HG03575 (cell line): ENCODE measurements around the gene FMN2.

Experiments
- ATAC-seq: cut with Tn5 transposase; IDR thresholded peaks from one replicate; pipeline ENCODE4 v1.9.1; 2021; ENCODE audit not compliant: unreplicated experiment, insufficient number of reproducible peaks, low FRiP score; ENCODE audit errors: extremely low read depth

Gene FMN2

GRCh38 chr1:240435996-240436566 lies 344.4 kb downstream of the FMN2 start:
- no peak for ATAC-seq

- ATAC-seq: no peak
Observed at GRCh38 chr1:240441669-240442068, 350.0 kb downstream of the FMN2 start.

GRCh38 chr1:240445369-240445768 lies 353.7 kb downstream of the FMN2 start:
- no peak for ATAC-seq

- no peak for ATAC-seq
Observed at GRCh38 chr1:240455228-240455821, 363.6 kb downstream of the FMN2 start.

DNA sequence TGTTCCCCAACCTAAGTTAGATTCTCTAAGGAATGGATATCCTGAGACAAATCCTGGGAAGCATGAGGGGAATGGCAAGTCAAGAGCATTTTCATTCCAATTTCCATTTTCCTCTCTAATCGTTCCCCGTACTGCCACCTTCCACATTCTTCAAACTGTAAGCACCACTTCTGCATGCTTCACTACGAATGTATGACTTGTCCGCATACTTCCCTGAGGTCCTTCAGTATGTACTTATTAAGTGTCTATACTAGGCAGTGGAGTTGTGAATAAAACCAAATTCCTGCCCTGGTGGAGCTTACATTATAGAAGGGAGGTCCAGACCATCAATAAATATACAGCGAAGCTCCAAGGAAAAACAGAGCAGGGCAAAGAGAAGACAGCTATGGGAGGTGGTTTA lies 365.5 kb downstream of the FMN2 start:
- ATAC-seq: no peak

DNA sequence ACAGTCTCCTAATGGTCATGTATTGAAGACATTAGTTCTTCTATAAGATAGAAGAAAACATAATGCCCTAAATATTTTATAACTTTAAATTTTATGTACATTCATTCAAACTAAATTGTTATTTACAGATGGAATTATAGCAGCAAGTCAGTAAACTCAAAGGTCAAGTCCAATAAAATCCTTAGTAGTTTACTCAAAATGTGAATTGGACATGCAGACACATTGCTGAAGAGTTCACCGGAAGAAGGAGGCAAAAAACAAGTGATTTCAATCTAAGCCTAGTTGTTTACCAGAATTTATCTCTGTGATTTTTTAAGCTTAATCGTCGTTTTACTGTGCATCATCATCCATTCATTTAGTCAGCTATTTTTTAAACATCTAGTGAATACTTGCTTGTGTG lies 370.6 kb downstream of the FMN2 start:
- no peak for ATAC-seq

DNA sequence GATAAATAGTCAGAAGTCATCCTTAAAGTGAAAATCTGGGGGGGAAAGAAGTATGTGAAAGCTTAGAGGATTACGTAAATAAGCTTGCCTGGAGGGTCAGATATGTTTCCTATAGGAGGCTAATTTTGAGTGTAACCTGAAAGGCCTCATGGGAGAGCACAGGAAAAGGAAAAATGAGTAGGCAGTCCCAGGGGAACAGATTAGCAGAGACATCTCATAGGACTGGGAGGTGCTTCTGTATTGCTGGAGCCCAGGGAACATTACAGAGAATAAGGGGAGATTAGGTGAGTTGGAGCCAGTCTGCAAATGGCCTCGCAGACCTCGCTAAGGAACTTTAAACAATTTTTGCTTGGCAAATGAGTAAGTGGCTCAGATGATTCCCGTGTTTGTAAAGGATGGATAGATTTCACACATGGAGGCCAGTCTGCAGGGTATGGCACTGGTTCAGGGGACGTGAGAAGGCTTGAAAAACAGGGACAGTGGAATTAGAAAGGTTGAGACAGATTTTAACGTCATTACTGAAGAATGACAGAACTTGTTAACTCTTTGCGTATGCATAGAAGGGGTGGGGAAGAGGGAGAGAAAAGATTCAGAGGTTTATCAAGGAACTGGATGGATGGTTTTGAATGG lies 371.2 kb downstream of the FMN2 start:
- no peak for ATAC-seq

DNA sequence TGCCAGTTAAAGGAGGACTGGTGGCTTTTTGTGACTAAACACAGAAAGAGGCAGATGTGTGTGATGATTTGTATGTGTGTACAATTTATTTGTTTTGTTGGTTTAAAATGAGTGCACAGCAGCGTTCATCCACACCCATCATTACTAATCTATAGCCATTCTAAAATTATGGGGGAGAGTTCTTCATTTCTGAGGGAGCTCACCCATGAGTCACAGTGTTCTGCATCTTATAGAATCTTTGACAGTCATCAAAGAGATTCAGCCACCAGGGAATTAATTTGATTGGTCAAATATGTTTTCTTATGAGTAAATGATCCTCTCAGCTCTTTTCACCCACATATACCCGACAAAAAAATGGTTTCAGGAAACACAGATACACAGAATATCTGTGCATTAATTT lies 372.4 kb downstream of the FMN2 start:
- ATAC-seq: no peak

DNA sequence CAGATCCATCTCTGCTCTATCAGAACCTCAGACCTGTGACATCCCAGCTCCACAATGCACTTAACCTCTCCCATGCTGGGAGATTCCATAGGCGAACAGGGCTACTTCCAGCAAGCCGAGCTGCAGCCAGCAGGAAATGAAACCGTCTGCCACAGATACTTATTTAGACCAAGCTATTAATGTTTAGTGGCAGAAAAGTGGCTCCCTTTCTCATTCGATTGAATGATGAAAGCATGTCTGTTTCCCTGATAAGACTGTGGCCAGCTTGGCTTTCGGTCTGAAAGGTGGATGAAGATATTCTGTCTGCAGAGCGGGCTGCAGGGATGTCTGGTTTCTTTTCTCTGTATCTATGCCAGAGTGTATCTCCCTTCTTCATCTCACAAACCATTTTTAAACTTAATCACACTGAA lies 373.9 kb downstream of the FMN2 start:
- no peak for ATAC-seq

GRCh38 chr1:240466509-240466908 lies 374.8 kb downstream of the FMN2 start:
- no peak for ATAC-seq

- no peak for ATAC-seq
Observed at GRCh38 chr1:240467895-240468294, 376.2 kb downstream of the FMN2 start.

- no peak for ATAC-seq
Observed at GRCh38 chr1:240468656-240469055, 377.0 kb downstream of the FMN2 start.

GRCh38 chr1:240474133-240474614 lies 382.5 kb downstream of the FMN2 start:
- no peak for ATAC-seq

- ATAC-seq: no peak
Observed at GRCh38 chr1:240475832-240476231, 384.1 kb downstream of the FMN2 start.

- ATAC-seq: no peak
Observed at GRCh38 chr1:240478536-240478935, 386.9 kb downstream of the FMN2 start.

DNA sequence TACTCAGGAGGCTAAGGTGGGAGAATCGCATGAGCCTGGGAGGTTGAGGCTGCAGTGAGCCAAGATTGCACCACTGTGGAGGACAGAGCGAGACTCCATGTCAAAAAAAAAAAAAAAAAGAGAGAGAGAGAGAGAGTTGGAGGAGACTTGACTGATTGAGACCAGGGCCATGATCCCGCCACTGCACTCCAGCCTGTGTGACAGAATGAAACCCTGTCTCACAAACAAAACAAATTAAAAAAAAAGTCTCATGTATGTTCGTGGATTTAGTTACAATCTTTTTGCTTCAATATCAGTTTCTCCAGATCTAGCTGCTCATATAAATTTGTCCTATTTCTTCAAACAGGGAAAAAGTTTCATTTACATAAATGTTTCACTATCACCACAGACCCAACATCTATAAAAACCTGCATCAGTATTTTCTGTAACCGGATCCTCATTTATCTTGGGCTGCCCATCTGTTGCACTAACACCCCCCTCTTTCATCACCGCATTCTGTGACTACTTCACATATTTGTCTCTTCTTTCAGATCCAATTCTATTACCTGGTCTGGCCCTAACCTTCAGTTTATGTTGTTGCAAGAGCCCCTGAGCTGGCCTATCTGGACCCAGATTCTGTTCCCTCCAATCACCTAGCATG lies 393.2 kb downstream of the FMN2 start:
- no peak for ATAC-seq

- no peak for ATAC-seq
Observed at GRCh38 chr1:240486611-240487010, 394.9 kb downstream of the FMN2 start.

DNA sequence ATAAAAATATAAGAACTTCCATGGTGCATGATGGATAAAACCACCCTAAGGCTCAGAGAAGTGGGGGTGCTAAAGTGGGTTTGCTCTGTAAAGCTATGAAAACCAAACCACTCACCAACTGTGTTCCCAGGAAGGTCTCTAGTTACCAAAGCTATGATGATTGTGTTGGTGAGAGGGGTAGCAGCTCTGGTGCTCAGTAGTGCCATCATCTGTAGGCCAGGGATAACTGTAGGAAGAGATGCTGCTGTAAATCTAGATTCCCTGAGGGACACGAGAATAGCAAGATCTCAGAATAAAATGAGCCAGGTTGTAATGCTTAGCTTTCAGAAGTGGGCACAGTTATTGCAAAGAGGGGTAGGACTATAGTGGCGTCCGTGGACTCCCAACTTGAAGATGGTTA lies 395.8 kb downstream of the FMN2 start:
- ATAC-seq: no peak

GRCh38 chr1:240491156-240491555 lies 399.5 kb downstream of the FMN2 start:
- ATAC-seq: no peak

GRCh38 chr1:240491796-240492195 lies 400.1 kb downstream of the FMN2 start:
- no peak for ATAC-seq
